HG02981 (cell line): ENCODE data around the gene CDK5.

ENCODE experiments used
- ATAC-seq: cut with Tn5 transposase; IDR thresholded peaks from one replicate; pipeline ENCODE4 v1.9.1; 2021; ENCODE audit warnings: mild to moderate bottlenecking, moderate library complexity; ENCODE audit not compliant: unreplicated experiment

The CDK5 gene

DNA sequence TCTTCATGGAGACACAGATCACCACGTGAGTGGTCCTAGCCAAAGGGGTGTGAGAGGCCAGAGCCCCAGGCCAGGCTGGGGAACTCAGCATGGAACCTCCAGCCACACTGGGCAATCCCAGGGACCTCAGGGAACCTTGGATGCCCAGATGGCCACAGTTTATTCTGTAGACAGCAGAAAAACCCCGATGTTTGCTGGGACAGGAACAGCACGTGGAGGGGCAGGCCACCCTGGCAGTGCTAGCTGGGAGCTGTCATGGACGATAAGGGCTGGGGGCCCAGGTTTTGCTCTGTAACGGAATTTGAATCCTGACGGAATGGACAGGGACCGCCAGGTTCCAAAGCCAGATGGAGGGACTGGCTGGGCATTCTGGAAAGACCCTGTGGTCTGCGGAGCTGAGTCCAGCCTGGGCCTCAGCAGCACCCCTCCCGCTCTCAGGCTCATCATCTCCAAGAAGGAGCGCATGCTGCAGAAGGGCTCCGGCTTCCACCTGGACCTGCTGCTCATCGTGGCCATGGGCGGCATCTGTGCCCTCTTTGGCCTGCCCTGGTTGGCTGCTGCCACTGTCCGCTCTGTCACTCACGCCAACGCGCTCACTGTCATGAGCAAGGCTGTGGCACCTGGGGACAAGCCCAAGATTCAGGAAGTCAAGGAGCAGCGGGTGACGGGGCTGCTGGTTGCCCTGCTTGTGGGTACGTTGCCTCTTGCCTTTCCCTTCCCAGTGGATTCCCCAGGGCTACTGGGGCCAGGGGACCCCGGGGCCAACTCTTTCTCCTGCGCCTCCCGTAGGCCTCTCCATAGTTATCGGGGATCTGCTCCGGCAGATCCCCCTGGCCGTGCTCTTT, 17.3 kb upstream of the CDK5 start:
- ATAC-seq, result no peak

DNA sequence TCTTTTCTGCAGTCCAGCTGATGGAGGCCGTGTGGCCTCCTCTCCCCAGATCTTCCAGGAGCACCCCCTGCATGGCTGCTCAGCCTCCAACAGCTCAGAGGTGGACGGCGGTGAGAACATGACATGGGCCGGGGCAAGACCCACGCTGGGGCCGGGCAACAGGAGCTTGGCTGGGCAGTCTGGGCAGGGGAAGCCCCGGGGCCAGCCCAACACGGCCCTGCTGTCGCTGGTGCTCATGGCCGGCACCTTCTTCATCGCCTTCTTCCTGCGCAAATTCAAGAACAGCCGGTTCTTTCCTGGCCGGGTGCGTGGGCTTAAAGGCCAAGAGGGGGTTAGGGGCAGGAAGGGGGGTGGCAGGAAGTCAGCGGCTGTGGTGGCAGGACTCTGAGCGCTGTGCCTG, 16.3 kb upstream of the CDK5 start:
- no peak for ATAC-seq

DNA sequence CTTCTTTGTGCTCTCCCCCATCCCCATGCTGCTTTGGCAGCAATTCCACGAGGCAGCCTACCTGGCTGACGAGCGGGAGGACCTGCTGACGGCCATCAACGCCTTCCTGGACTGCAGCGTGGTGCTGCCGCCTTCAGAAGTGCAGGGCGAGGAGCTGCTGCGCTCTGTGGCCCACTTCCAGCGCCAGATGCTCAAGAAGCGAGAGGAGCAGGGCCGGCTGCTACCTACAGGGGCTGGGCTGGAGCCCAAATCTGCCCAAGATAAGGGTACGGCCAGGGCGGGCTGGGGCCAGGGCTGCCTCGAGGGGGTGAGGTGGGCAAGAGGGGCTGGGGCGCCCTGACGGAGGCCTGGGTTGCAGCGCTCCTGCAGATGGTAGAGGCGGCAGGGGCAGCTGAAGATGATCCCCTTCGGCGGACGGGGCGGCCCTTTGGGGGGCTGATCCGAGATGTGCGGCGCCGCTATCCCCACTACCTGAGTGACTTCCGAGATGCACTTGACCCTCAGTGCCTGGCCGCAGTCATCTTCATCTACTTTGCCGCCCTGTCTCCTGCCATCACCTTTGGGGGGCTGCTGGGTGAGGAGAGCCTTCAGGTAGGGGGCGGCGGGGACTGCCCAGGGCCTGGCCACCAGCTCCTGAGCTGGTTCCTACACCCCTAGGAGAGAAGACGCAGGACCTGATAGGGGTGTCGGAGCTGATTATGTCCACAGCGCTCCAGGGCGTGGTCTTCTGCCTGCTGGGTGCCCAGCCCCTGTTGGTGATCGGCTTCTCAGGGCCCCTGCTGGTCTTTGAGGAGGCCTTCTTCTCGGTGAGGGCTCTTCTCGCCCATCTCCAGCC, 13.6 kb upstream of the CDK5 start:
- no peak for ATAC-seq

DNA sequence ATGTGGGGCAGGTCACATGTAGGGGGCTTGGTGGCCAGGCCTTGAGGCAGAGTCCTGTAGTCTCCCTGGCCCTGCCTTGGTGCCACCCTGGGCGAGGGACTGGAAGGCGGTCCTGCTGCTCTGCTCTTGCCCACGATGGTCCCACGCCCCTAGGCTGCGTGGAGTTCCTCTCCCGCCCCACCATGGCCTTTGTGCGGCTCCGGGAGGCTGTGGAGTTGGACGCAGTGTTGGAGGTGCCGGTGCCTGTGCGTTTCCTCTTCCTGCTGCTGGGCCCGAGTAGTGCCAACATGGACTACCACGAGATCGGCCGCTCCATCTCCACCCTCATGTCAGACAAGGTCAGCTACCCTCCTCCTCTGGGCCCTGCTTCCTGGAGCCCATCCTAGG, 12.9 kb upstream of the CDK5 start:
- no peak for ATAC-seq

DNA sequence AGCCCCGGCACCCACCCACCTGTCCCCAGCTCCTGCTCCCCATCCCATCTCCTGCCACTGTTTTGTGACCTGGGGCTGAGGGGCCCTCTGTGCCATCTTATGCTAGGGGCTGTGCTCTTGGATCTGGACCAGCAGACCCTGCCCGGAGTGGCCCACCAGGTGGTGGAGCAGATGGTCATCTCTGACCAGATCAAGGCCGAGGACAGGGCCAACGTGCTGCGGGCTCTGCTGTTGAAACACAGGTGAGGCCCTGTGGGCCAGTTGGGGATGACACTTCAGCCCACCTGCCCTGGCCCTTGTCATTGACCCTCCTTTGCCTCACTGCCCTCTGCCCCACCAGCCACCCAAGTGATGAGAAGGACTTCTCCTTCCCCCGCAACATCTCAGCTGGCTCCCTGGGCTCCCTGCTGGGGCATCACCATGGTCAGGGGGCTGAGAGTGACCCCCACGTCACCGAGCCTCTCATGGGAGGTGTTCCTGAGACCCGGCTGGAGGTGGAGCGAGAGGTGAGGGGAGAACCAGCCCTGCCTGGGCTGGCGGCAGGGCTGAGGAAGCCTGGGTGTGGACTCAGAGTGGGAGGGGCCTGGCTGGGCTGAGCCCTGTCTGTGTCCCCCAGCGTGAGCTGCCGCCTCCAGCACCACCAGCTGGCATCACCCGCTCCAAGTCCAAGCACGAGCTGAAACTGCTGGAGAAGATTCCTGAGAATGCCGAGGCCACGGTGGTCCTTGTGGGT, 12.3 kb upstream of the CDK5 start:
- ATAC-seq, result no peak

DNA sequence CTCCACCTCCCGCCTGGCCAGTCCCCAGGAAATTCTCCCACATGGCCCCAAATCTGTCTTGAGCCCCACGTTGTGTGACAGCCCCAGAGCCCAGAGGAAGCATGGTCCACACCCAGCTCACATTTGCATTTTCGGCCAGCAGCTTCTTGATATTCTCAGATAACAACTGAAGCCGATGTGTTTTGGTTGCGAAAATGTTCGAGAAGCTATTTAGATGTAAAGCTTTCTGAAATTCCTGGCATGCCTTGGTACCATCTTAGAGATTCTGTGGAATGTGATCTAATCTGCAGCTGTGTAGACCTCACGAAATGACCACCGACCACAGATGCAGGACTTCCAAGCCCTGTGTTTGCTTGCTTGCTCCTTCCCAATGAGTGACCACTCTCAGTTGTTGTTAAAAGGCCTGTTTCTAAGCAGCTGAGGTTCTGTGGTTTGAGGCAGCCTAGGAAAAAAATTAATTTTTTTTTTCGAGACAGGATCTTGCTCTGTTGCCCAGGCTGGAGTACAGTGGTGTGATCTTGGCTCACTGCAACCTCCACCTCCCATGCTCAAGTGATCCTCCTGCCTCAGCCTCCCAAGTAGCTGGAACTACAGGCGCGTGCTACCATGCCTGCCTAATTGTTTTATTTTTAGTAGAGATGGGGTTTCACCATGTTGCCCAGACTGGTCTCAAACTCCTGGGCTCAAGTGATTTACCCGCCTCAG, 10.5 kb upstream of the CDK5 start:
- ATAC-seq, result no peak

DNA sequence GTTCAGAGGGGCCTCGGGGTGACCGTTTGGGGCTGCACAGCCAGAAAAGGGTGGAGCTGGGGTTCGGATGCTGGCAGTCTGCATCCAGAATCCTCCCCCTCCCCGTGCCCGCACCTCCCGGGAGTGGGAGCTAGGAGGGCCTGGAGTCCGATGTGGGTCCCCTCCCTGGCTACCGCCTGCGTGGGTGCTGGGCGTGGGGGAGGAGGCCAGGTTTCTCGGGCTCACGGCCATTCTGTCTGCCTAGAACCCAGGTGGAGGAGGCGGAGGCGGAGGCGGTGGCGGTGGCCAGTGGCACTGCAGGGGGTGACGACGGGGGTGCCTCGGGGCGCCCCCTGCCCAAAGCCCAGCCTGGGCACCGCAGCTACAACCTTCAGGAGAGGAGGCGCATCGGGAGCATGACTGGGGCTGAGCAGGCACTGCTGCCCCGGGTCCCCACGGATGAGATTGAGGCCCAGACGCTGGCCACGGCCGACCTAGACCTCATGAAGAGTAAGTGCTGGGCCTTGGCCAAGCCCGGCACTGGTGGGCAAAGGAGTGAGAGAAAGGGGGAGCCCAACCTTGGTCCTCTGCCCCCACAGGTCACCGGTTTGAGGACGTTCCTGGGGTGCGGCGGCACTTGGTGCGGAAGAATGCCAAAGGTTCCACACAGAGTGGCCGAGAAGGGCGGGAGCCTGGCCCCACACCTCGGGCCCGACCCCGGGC, 8.7 kb upstream of the CDK5 start:
- no peak for ATAC-seq

DNA sequence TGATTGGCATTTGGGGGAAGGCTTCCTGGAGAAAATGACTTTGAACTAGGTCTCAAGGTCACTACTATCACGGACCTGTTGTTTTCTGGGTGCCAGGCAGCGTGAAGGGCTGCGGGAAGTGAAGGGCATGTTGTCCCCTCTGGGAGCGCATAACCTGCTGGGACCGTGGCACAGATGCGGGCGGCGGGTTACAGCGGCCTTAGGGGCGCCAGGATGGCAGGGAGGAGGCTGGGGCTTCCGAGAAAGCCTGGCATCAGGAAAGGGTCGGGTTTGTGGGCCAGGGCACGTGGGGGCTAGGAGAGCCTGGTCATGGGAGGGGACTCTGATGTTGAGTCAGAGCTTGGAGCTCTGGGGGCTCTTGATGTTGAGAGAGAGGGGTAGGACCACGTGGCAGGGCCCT, 7.8 kb upstream of the CDK5 start:
- ATAC-seq, result no peak

DNA sequence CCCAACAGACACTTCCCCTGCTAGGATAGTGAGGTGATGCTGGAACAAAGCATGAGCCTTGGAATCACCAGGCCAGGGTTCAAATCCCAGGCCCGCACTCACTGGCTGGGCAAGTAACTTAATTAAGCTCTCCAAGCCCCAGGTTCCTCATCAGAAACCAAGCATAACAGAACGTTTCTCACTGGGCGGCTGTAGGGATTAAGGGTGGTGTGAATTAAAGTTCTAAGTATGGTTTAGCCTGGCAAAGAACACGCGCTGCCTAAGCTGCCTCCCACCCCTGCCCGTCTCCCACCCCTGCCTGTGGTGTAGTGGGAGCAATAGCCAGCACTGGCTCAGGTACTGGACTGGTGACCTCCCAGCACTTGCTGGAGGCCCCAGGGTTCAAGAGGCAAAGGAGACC, 7.3 kb upstream of the CDK5 start:
- ATAC-seq, result no peak

DNA sequence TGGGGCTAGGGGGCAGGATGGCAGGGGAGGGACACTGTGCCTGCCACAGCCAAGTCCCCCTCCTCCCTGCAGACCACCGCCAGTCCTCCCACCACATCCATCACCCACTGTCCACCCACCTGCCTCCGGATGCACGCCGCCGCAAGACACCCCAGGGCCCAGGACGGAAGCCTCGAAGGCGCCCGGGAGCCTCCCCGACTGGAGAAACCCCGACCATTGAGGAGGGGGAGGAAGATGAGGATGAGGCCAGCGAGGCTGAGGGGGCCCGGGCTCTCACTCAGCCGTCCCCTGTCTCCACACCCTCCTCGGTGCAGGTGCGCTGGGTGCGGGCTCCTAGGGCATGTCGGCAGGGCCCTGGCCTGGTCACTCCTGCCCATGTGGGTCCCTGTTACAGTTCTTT, 6.8 kb upstream of the CDK5 start:
- no peak for ATAC-seq

DNA sequence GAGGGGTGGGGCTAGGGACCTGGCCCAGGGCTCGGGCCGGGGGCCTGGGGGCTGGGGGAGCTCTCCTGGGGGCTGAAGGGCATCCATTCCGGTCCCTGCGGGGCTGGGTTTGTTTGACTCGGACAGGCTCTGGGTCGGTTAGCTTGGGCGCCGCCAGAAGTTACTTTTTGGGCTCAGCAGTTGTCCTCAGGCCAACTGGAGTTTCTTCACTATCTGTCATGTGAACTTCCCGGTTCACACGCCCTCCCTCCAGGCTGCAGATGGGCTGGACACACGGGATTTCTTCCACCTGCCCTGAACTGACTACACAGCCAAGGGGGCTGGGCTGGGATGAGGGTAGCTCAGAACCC, 5.5 kb upstream of the CDK5 start:
- no peak for ATAC-seq

DNA sequence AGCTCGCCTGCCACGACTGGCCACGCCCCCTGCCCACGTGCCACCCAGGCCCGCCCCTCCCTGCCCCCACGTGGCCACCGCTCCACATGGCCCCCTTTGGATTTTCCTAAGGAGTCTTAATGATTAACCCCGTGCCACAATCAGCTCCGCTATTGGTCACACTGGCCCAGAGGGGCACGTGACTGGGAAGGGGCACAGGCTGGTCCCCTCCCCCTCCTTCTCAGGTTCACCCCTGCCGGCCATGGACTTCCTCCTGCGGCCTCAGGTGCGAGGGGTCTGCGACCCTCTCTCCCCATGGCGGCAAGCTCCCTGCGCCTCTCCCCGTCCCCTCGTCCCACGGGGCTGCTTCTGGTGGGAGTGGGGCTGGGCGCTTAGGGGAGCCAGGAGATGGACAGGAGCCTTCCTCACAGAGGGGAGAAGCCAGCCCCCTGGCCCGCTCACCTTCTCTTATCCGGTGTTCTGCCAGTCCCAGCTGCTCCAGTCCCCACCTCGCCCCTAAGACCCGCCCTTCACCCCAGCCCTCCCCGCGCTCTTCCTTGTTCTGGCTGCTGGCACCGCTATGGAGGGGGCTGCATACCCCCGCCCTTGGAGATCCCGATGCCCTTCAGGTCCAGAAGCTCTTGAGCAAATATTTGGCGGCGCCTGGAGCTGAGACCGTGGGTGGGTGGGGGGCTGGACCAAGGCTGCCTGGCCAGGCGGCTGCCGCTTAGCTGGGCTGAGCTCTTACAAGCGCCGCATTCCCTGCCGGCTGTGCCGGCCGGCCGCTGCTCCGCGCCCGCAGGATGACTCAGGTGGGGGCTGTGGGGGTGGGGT, 4.9 kb upstream of the CDK5 start:
- ATAC-seq, result no peak

DNA sequence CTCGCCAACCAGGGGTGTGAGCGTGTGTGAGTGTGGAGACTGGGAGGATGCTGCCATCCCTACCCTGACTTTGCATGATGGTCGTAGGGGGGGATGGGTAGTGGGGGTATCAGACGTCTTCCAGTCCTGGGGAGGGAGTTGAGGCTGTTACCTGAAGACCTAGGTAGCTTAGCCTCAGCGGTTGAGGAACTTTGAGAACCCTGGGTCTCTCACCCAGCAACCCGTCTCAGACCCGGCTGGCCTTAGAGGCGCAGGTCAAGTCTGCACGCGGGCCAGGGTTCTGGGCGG, 4.4 kb upstream of the CDK5 start:
- no peak for ATAC-seq

DNA sequence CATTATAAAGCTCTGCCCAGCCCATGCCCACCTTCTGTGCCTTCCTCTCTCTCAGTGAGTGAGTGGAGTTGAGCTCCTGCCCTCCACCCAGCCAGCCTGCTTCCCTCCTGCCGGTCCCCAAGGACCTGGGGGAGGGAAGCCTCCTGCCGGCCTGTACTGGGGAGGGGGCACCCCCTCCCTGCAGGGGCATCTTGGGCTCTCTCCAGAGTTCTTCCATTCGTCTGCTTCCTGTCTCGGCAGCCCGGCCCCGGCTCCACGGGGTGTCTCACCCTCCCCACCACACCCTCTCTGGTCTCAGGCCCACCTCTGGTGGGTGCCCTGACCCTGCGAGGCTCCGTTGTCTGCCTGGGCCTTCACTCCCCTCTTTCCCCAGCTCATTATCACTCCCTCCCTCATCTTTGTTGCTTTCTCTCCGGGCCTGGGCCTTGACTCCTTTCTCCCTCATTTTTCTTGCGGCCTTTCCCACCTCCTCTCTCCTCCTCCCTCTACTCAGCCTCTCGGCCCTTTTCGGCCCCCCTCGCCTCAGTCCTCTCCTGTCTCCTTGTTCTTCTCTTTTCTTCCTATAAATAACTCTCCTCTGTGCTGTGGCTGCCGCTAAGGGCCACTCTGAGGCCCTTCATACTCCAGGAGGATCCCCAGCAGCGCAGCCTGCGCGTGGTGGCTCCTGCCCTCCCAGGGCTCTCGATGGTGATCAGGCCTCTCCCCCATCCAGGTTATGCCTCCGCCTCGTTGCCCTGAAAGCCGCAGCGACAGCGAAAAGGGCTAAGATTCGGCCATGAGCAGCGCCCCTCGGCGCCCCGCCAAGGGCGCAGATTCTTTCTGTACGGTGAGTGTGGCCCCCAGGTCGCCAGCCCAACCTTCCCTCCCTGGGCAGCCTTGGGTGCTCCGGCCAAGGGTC, 3.8 kb upstream of the CDK5 start:
- no peak for ATAC-seq

DNA sequence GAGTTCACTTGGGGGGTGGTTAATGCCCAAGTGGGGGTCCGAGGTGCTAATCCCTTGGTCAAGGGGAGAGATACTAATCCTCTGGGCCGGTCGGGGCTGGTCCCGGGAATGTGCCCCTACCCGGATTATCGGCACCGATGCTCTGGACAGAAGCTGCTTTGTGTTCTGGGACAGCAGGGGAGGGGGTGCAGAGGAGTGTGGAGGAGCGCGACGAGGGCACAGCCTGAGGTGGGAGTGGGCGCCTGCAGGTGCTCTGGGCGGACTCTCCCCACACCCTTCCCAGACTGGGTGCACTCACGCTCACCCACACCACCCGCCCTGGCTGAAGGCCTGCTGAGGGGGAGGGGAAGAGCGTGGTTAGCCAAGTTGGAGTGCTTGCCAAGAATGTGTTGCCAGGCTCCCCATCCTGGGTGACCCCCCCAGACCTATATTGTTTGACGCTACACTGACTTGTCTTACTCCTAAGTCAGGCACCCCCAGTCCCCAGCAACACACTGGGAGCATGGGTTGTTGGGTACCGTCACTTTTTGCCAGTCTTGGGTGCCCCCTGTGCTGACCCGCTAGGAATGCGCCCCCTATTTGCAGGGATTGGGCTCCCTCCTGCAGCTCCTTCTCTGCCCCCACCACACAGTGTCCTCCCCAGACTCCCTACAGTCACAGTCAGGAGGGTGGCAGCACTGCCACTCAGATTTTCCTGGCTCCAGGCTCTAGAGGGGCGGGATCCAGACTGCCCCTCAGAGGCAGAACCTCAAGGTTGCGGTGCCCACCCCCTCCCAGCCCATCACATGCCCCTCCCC, 2.9 kb upstream of the CDK5 start:
- no peak for ATAC-seq

DNA sequence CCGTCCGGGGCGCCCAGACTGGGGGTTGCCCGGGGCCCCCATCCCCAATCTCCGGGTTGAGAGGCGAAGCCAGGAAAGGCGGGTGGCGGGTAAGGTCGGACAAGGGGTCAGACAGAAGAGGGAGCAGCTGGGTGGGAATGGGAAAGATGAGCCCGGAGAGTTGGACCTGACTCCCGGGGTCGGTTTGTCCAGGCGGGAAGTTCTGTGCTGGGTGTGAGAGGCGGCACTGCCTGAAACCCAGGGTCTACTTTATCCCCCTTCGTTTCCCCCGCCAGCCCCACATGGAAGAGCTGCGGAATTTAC, 2.4 kb upstream of the CDK5 start:
- ATAC-seq, result no peak

DNA sequence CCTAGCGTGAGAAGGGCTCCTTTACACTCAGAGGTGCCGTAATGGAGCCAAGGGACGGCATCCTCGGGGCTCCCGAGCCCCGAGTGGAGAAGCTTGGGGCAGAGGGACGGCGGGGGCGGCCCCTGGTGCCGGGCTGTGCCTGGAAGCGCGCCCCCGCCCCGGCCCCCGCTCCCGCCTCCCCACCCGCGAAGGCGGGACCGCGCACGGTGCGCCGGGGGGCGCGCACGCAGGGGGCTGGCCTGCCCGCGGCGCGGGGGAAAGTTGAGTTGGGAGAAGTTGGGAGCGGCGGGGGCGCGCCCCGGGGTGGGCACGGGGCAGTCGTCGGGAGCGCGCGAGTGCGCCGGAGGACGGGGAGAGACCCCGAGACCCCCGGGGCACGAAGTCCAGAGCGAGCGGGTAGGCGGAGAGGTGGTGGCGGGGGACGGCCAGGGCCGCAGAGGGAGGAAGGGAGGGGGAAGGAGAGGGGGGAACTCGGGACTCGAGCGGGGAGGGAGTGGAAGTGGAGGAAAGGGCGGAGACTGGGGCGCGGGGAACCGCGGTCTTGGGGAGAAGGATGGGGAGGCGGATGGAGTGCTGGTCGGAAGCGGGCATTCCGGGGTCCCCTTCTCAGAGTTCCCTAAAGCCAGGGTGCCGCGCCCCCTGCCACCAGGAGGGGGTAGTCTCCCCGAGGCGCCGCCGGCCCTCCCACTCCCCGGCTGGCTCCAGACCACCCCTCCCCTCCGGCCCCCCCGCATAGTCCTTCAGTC, 1.8 kb upstream of the CDK5 start, which contains the start of gene SLC4A2:
TSS of gene SLC4A2 (plus strand) at position 223 of the 746 bp plus-strand sequence. CDS start 2,399 bp downstream, outside the sequence.
- peak; percentile 26 for ATAC-seq
